Activated naive CD8-positive, alpha-beta T cell treated with anti-CD3 and anti-CD28 coated beads for 36 hours (primary cell): ENCODE data around the gene FEZ2. TPM values are rescaled to one million over a fixed set of nuclear protein-coding genes. Genes with fewer than 3 reads are reported as not detected.

ENCODE experiments used
- DNase-seq: peaks from one replicate; pipeline ENCODE4 v3.0.0; 2021
- H3K27ac Mint-ChIP-seq: one replicate; pipeline ENCODE4 v1.8.0; 2022; ENCODE audit warnings: mild to moderate bottlenecking, moderate library complexity, mixed read lengths
- H3K27me3 Mint-ChIP-seq: one replicate; pipeline ENCODE4 v1.8.0; 2022; ENCODE audit warnings: mild to moderate bottlenecking, mixed read lengths
- H3K36me3 Mint-ChIP-seq: one replicate; pipeline ENCODE4 v1.8.0; 2021; ENCODE audit warnings: mild to moderate bottlenecking, mixed read lengths
- H3K4me1 Mint-ChIP-seq: one replicate; pipeline ENCODE4 v1.8.0; 2021; ENCODE audit warnings: mixed read lengths
- H3K4me3 Mint-ChIP-seq: one replicate; pipeline ENCODE4 v1.8.0; 2022; ENCODE audit warnings: mild to moderate bottlenecking, moderate library complexity, mixed read lengths
- H3K9me3 Mint-ChIP-seq: one replicate; pipeline ENCODE4 v1.8.0; 2022; ENCODE audit warnings: mixed read lengths
- total RNA-seq, 2 experiments: library from RNA; stranded (reverse); gene quantifications; one replicate each; pipeline ENCODE4 v1.2.3, GENCODE V29; 2021

Gene FEZ2
- total RNA-seq, 2 experiments from 2014 or later, result 7.8 to 9.8 TPM

DNA sequence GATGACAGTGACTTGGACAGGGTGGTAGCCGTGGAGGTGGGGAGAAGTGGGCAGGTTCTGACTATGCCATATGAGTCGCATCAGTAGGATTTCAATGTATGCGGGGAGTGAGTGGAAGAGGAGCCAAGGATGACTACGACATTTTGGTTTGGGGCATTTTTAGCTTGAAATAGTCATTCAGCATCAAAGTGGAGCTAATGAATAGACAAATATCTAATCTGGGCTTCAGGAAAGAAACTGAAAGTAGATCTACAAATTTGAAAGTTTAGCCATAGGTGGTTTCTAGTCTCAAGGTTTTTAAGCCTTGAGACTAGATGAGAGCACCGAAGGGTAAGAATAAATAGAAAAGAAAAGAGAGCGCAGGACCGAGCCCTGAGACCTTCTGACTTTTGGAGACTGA, 58.3 kb downstream of the FEZ2 start:
- H3K4me3 Mint-ChIP-seq, result no peak overlapping the region
- no peaks in the 10 kb centered on the region for H3K27me3 Mint-ChIP-seq
- H3K36me3 Mint-ChIP-seq, result peaks cover 12% of the 10 kb centered on the region
- H3K27ac Mint-ChIP-seq, result no peak overlapping the region
- H3K9me3 Mint-ChIP-seq, result no peaks in the 10 kb centered on the region
- no peak for DNase-seq
- no peaks in the 10 kb centered on the region for H3K4me1 Mint-ChIP-seq

DNA sequence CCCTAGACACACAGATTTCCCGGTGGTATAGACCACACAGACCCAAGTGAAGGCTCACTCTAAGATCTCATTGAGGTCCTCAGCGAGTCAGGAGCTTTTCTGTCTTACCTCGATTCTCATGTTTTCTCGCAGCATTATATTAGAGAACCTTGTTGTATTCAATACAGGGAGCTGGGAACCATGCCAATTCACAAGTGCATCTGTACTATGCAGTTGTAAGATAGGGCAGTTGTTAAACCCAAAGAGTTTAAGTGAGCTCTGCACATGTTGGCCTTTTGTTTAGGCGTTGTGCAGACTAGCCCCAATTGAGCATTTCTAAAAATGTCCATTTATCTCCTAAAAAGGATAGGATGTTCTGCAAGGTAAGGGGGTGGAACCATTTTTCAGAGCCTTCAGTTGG, 59.6 kb downstream of the FEZ2 start:
- Mint-ChIP-seq H3K4me3 (no peak overlapping the region), H3K9me3 (peaks cover 1% of the 10 kb centered on the region), H3K36me3 (peaks cover 11% of the 10 kb centered on the region), H3K27me3 (no peaks in the 10 kb centered on the region), H3K4me1 (no peaks in the 10 kb centered on the region), H3K27ac (no peak overlapping the region)
- DNase-seq, result no peak

DNA sequence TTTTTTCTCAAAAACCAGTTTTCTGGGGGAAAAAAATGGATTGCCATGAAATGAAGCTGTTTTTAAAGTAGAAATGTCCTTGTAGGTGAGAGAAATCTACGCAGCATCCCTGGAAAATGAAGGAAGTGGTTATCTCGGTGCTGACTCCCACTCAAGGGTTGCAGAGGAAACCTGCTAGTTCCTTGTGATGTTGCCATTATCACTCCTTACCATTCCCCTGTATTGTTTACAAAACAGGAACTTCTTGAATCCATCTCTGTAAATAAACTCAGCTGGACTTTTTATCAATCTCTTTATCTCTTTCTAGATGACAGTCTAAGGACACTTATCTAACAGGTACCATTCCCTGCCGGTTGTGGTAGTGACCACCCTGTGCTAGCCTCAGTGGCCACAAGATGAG, 61.2 kb downstream of the FEZ2 start:
- Mint-ChIP-seq H3K4me3 (no peak overlapping the region), H3K36me3 (peaks cover 15% of the 10 kb centered on the region), H3K9me3 (peaks cover 1% of the 10 kb centered on the region), H3K27me3 (no peaks in the 10 kb centered on the region), H3K27ac (no peak overlapping the region), H3K4me1 (no peaks in the 10 kb centered on the region)
- DNase-seq, result no peak

DNA sequence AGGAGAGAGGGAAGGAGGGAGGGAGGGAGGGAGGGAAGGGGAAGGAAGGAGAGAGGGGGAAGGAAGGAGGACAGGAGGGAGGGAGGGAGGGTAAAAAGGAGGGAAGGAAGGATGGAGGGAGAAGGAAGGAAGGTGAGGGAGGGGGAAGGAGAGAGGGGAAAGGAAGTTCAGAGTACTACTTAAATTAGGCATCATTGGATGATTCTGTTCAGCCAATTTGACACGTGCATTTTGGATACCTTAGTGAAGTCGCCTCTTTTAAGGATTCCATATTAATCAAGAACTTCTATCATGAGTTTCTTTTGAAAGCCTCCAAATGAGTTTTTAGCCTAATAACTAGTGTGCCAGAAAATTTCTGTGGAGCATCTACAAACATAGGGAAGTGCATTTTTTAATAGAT, 62.9 kb downstream of the FEZ2 start:
- Mint-ChIP-seq H3K4me1 (no peaks in the 10 kb centered on the region), H3K9me3 (peaks cover 1% of the 10 kb centered on the region), H3K4me3 (no peak overlapping the region), H3K27me3 (no peaks in the 10 kb centered on the region), H3K36me3 (peaks cover 16% of the 10 kb centered on the region), H3K27ac (no peak overlapping the region)
- no peak for DNase-seq

GRCh38 chr2:36534275-36534799, 63.6 kb downstream of the FEZ2 start:
- peaks cover 16% of the 10 kb centered on the region for H3K36me3 Mint-ChIP-seq
- H3K27me3 Mint-ChIP-seq, result no peaks in the 10 kb centered on the region
- H3K27ac Mint-ChIP-seq, result no peak overlapping the region
- no peak overlapping the region for H3K4me3 Mint-ChIP-seq
- no peaks in the 10 kb centered on the region for H3K4me1 Mint-ChIP-seq
- H3K9me3 Mint-ChIP-seq, result peaks cover 1% of the 10 kb centered on the region
- DNase-seq, result no peak

- Mint-ChIP-seq H3K9me3 (peaks cover 1% of the 10 kb centered on the region), H3K36me3 (peaks cover 8% of the 10 kb centered on the region), H3K27me3 (no peaks in the 10 kb centered on the region), H3K4me3 (no peak overlapping the region), H3K27ac (no peak overlapping the region), H3K4me1 (peaks cover 2% of the 10 kb centered on the region)
- DNase-seq, result no peak
Observed at GRCh38 chr2:36530983-36531354, 67.0 kb downstream of the FEZ2 start.

DNA sequence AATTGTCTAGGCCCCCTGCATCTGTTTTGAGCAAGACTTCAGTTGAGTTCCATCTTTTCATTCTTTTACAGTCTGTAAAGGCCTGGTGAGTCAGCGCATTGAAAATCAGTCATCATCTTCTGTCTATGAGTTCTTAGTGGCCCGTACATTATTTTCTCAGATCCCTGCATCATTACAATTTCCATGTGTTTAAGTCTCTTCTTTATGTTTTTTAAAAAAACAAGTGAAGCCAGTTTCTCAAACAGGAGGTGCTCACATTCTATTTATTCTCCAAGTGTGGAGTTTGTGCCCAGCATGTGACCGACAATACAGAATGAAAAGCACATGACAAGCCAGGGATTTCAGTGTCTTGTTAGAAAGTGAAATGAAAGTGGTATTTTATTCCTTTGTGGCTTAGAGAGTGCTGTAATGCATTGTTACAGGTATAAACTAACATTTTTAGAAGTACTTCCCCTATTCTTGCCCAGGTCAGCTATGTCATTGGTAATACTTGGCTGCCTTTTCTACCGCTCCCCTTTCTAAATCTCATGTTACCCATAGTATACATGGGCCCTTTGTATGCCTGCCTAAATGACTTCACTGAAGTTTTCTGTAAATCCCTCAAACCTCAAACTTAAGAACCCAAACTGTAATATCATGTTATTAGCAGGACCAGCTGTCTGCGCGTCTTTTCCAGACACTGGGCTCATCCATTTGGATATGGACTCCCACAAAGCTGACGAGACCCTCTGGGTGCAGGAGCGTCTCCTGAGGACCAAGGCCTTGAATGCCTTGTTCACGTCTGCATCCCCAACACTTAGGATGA, 67.6 kb downstream of the FEZ2 start:
- no peak overlapping the region for H3K4me3 Mint-ChIP-seq
- no peaks in the 10 kb centered on the region for H3K27me3 Mint-ChIP-seq
- no peak for DNase-seq
- peaks cover 1% of the 10 kb centered on the region for H3K9me3 Mint-ChIP-seq
- peaks cover 8% of the 10 kb centered on the region for H3K36me3 Mint-ChIP-seq
- peaks cover 2% of the 10 kb centered on the region for H3K4me1 Mint-ChIP-seq
- H3K27ac Mint-ChIP-seq, result no peak overlapping the region

DNA sequence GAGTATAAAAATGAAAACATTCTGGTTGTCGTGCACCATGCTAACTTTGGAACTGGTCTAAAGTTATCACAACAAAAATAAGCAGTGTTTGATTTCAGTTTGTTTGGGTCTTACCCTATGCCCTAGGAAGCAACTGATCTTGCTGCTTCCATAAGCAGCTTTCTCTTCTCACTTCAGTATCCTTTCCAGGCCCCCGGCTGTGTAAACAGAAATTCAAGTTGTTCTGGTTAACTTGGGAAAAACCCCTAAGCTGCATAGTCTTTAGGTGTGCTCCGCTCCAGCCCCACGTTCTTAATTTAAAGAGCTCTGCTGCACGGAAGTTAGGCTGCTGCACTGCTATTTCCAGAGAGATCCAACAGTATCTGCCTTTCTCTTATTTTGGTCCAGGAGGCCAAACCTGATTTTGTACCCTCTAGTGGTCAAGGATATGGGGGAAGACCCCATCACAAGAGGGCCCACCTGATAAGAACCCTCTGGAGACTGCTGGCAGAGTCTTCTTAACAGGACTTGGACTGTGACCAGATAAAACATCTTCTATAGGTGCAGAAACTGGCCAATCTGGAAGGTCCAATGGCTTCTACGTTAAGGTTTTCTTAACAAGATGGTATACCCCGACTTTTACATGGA, 69.1 kb downstream of the FEZ2 start:
- Mint-ChIP-seq H3K27ac (no peak overlapping the region), H3K9me3 (no peaks in the 10 kb centered on the region), H3K4me1 (peaks cover 2% of the 10 kb centered on the region), H3K27me3 (no peaks in the 10 kb centered on the region), H3K36me3 (peaks cover 8% of the 10 kb centered on the region), H3K4me3 (no peak overlapping the region)
- no peak for DNase-seq

DNA sequence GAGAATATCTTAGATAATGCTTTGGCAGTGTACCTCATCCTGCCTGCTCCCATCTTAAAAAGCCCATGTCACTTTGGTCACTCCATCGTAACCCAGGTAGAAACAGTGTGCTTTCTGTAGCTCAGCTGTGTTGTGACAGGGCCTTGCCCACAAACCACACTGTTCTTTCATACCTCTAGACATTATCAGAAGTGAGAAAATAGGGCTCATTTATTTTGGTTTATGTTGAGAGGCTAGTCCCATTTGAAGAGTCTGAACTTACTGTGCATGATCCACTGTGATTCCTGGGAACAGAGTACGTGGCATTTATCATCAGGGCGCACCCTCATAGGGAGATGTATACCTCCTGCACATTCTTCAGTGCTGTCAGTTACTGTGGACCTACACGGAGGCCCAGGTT, 69.7 kb downstream of the FEZ2 start:
- Mint-ChIP-seq H3K27me3 (no peaks in the 10 kb centered on the region), H3K4me3 (no peak overlapping the region), H3K9me3 (no peaks in the 10 kb centered on the region), H3K36me3 (peaks cover 11% of the 10 kb centered on the region), H3K27ac (no peak overlapping the region), H3K4me1 (peaks cover 2% of the 10 kb centered on the region)
- DNase-seq, result no peak

- H3K9me3 Mint-ChIP-seq, result no peaks in the 10 kb centered on the region
- DNase-seq, result no peak
- peaks cover 2% of the 10 kb centered on the region for H3K4me1 Mint-ChIP-seq
- H3K4me3 Mint-ChIP-seq, result no peak overlapping the region
- no peaks in the 10 kb centered on the region for H3K27me3 Mint-ChIP-seq
- H3K27ac Mint-ChIP-seq, result no peak overlapping the region
- peaks cover 15% of the 10 kb centered on the region for H3K36me3 Mint-ChIP-seq
Observed at GRCh38 chr2:36526226-36526625, 71.7 kb downstream of the FEZ2 start.

GRCh38 chr2:36525245-36525644, 72.7 kb downstream of the FEZ2 start:
- Mint-ChIP-seq H3K4me3 (no peak overlapping the region), H3K27ac (no peak overlapping the region), H3K36me3 (peaks cover 18% of the 10 kb centered on the region), H3K4me1 (peaks cover 2% of the 10 kb centered on the region), H3K27me3 (no peaks in the 10 kb centered on the region), H3K9me3 (no peaks in the 10 kb centered on the region)
- DNase-seq, result no peak

DNA sequence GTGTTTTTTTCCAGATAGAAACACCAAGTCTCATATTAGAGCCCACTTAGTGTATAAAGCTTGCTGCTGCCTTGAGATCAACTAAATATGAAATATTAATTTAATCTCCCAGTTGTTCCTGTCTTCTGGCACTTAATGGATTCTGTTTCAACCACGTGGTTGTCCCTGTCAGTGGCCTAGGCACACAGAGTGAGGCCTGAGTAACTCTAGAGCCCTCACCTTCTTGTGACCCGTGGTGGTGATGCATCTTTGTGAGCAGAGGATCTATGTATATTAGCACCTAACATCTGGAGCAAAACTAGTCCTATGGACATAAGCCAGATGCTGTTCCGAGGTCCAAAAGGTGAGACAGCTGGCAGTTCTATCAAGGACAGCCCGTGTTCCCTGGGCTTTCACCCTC, 74.8 kb downstream of the FEZ2 start:
- DNase-seq, result no peak
- Mint-ChIP-seq H3K9me3 (no peaks in the 10 kb centered on the region), H3K36me3 (peaks cover 22% of the 10 kb centered on the region), H3K27me3 (no peaks in the 10 kb centered on the region), H3K4me3 (no peak overlapping the region), H3K27ac (no peak overlapping the region), H3K4me1 (no peaks in the 10 kb centered on the region)

- no peak overlapping the region for H3K27ac Mint-ChIP-seq
- H3K36me3 Mint-ChIP-seq, result peaks cover 40% of the 10 kb centered on the region
- H3K4me3 Mint-ChIP-seq, result no peak overlapping the region
Observed at GRCh38 chr2:36520431-36520830, 77.5 kb downstream of the FEZ2 start.

GRCh38 chr2:36516136-36516870, 81.7 kb downstream of the FEZ2 start:
- Mint-ChIP-seq H3K27ac (no peak overlapping the region), H3K36me3 (peaks cover 32% of the 10 kb centered on the region)

More at GRCh38 chr2:36520431-36520830, 77.5 kb downstream of the FEZ2 start:
- no peaks in the 10 kb centered on the region for H3K4me1 Mint-ChIP-seq
- no peaks in the 10 kb centered on the region for H3K9me3 Mint-ChIP-seq
- DNase-seq, result no peak
- no peaks in the 10 kb centered on the region for H3K27me3 Mint-ChIP-seq

DNA sequence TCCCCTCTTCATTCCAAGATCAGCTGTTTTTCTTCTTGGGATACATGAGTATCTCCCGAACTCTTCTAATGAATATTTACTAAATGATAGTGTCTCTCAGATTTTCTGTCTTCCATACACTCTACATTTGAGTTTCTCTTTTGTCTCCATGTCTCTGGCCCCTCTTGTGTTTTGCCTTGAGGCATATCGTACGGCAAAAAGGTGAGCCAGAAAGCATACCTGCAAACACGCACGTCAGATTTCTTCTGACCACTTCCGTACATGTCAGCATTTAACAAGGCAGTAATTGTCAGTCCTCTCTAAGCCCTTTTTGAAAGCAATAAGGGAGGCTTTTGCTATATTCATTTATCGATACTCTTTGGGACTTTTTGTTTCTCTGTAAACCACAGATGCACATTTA, 82.4 kb downstream of the FEZ2 start:
- H3K27ac Mint-ChIP-seq, result no peak overlapping the region
- no peak overlapping the region for H3K4me3 Mint-ChIP-seq
- H3K9me3 Mint-ChIP-seq, result no peaks in the 10 kb centered on the region
- peaks cover 32% of the 10 kb centered on the region for H3K36me3 Mint-ChIP-seq
- no peak for DNase-seq
- no peaks in the 10 kb centered on the region for H3K4me1 Mint-ChIP-seq
- no peaks in the 10 kb centered on the region for H3K27me3 Mint-ChIP-seq

More at GRCh38 chr2:36516136-36516870, 81.7 kb downstream of the FEZ2 start:
- H3K9me3 Mint-ChIP-seq, result no peaks in the 10 kb centered on the region
- H3K4me3 Mint-ChIP-seq, result no peak overlapping the region
- H3K4me1 Mint-ChIP-seq, result no peaks in the 10 kb centered on the region
- no peak for DNase-seq
- H3K27me3 Mint-ChIP-seq, result no peaks in the 10 kb centered on the region
